H1 (cell line): ENCODE measurements around the gene CALML4. TPM values are rescaled to one million over a fixed set of nuclear protein-coding genes. Genes with fewer than 3 reads are reported as not detected.
A peak's percentile ranks its signal among the peaks of the same experiment; 100 is the strongest.
"Not testable (repeated sequence)": the region's sequence is repeated elsewhere in the genome, so short reads cannot be mapped to it uniquely, and the experiment has no call there.

Experiments
- CTCF ChIA-PET: fragments of 300-600 bp; sonication (Branson Sonifier 250); formaldehyde crosslinking; loops from one replicate; lab custom pipeline; 2021; ENCODE audit not compliant: partially characterized antibody; lab: Charles Lee
- POLR2A ChIA-PET: fragments of 300-600 bp; sonication (Branson Sonifier 250); formaldehyde crosslinking; loops from one replicate; lab custom pipeline; 2021; ENCODE audit warnings: inconsistent platforms; ENCODE audit not compliant: partially characterized antibody; lab: Charles Lee
- DNase-seq, 2 experiments: peaks; one replicate each; pipeline versions ENCODE4 v3.0.0 to v3.0.0-alpha.2; 2010 to 2022; ENCODE audit warnings: low spot score in 2 of 2, low read depth in 1 of 2, mixed read lengths in 1 of 2
- FAIRE-seq: peaks from 2 replicates; lab custom pipeline; 2011; peaks lifted over from hg19 to GRCh38; lab: Jason Lieb, UNC
- H2AFZ ChIP-seq: 2 replicates; pipeline ENCODE4 v1.8.1; 2012; ENCODE audit warnings: low read length, inconsistent platforms
- H2AK5ac ChIP-seq: 2 replicates; pipeline ENCODE4 v1.6.1; 2013; ENCODE audit warnings: low read depth, low read length
- H2BK120ac ChIP-seq: replicated peaks from 2 replicates; pipeline ENCODE3; 2013; ENCODE audit warnings: low read depth, low read length, inconsistent platforms
- H2BK12ac ChIP-seq: 2 replicates; pipeline ENCODE4 v1.6.1; 2013; ENCODE audit warnings: low read depth, low read length
- H2BK15ac ChIP-seq: 2 replicates; pipeline ENCODE4 v1.6.1; 2013; ENCODE audit warnings: low read length
- H2BK20ac ChIP-seq: 2 replicates; pipeline ENCODE4 v1.6.1; 2013; ENCODE audit warnings: low read length
- H2BK5ac ChIP-seq: 2 replicates; pipeline ENCODE4 v1.6.1; 2013; ENCODE audit warnings: low read depth, low read length
- H3K14ac ChIP-seq: 2 replicates; pipeline ENCODE4 v1.6.1; 2013; ENCODE audit warnings: inconsistent platforms; ENCODE audit not compliant: insufficient read length
- H3K18ac ChIP-seq: 2 replicates; pipeline ENCODE4 v1.6.1; 2013; ENCODE audit warnings: low read length; ENCODE audit errors: extremely low read depth
- H3K23ac ChIP-seq: 2 replicates; pipeline ENCODE4 v1.6.1; 2013; ENCODE audit warnings: inconsistent platforms; ENCODE audit not compliant: insufficient read length
- H3K23me2 ChIP-seq: 2 replicates; pipeline ENCODE4 v1.6.1; 2013; ENCODE audit warnings: low read depth, low read length
- H3K27ac ChIP-seq: 2 replicates; pipeline ENCODE4 v1.6.1; 2011; ENCODE audit warnings: low read depth, low read length, inconsistent platforms
- H3K27me3 ChIP-seq, 4 experiments: replicated peaks in 1 of 4; 1 replicate in 1 of 4; 2 replicates in 3 of 4; pipeline versions ENCODE4 v1.6.1 to v1.8.1; 2011 to 2013; ENCODE audit warnings: low read length in 3 of 4, mild to moderate bottlenecking in 3 of 4, inconsistent platforms in 2 of 4, mixed read lengths in 2 of 4, moderate library complexity in 1 of 4; ENCODE audit not compliant: control insufficient read depth in 3 of 4, insufficient read depth in 3 of 4; ENCODE audit errors: extremely low read depth in 1 of 4
- H3K36me3 ChIP-seq, 4 experiments: 2 replicates each; pipeline versions ENCODE4 v1.6.1 to v1.8.1; 2011 to 2013; ENCODE audit warnings: mild to moderate bottlenecking in 4 of 4, low read length in 3 of 4, moderate library complexity in 2 of 4, control low read depth in 1 of 4, inconsistent platforms in 1 of 4; ENCODE audit not compliant: insufficient read depth in 4 of 4, control insufficient read depth in 2 of 4
- H3K4ac ChIP-seq: replicated peaks from 2 replicates; pipeline ENCODE3; 2013; ENCODE audit warnings: low read length, low read depth, mixed read lengths, inconsistent platforms; ENCODE audit not compliant: insufficient read length
- H3K4me1 ChIP-seq, 4 experiments: replicated peaks in 1 of 4; 1 replicate in 1 of 4; 2 replicates in 3 of 4; pipeline versions ENCODE4 v1.6.1 to v1.8.1; 2011 to 2013; ENCODE audit warnings: low read length in 3 of 4, inconsistent platforms in 2 of 4, mixed read lengths in 1 of 4; ENCODE audit not compliant: insufficient read depth in 4 of 4, control insufficient read depth in 3 of 4
- H3K4me2 ChIP-seq, 2 experiments: 2 replicates each; pipeline versions ENCODE4 v1.6.1 to v1.8.1; 2011 to 2013; ENCODE audit warnings: low read depth in 2 of 2, low read length in 2 of 2, control low read depth in 1 of 2, inconsistent platforms in 1 of 2, mild to moderate bottlenecking in 1 of 2; ENCODE audit not compliant: insufficient read depth in 1 of 2
- H3K4me3 ChIP-seq, 4 experiments: fragments of 200-600, 300-600 bp in 1 of 4; sonication (generic), shearing (Covaris generic), sonication (Bioruptor Twin) in 1 of 4; 2 replicates each; pipeline versions ENCODE4 v1.5.1 to v1.8.1; 2011 to 2016; ENCODE audit warnings: low read length in 4 of 4, low read depth in 3 of 4, control low read depth in 2 of 4, inconsistent platforms in 2 of 4, mild to moderate bottlenecking in 2 of 4, mixed read lengths in 1 of 4, moderate library complexity in 1 of 4; ENCODE audit not compliant: insufficient read depth in 2 of 4; ENCODE audit errors: extremely low read depth in 1 of 4
- H3K56ac ChIP-seq: replicated peaks from 2 replicates; pipeline ENCODE3; 2013; ENCODE audit warnings: low read depth, mild to moderate bottlenecking, mixed read lengths, low read length, inconsistent platforms; ENCODE audit not compliant: insufficient read length
- H3K79me1 ChIP-seq: 2 replicates; pipeline ENCODE4 v1.6.1; 2013; ENCODE audit warnings: low read depth, low read length, control low read depth
- H3K79me2 ChIP-seq, 2 experiments: 2 replicates each; pipeline versions ENCODE4 v1.6.1 to v1.8.1; 2012 to 2013; ENCODE audit warnings: low read length in 2 of 2, mild to moderate bottlenecking in 2 of 2, inconsistent platforms in 1 of 2; ENCODE audit not compliant: insufficient read depth in 2 of 2, control insufficient read depth in 1 of 2
- H3K9ac ChIP-seq, 4 experiments: replicated peaks in 1 of 4; 1 replicate in 1 of 4; 2 replicates in 3 of 4; pipeline versions ENCODE4 v1.6.1 to v1.8.1; 2011 to 2013; ENCODE audit warnings: low read depth in 3 of 4, low read length in 3 of 4, control low read depth in 2 of 4, mild to moderate bottlenecking in 2 of 4, moderate library complexity in 2 of 4, inconsistent platforms in 1 of 4; ENCODE audit errors: extremely low read depth in 1 of 4
- H3K9me3 ChIP-seq, 2 experiments: 2 replicates each; pipeline versions ENCODE4 v1.6.1 to v1.8.1; 2012 to 2013; ENCODE audit warnings: mild to moderate bottlenecking in 2 of 2, moderate library complexity in 2 of 2, control low read depth in 1 of 2, inconsistent platforms in 1 of 2, low read depth in 1 of 2, low read length in 1 of 2, mixed read lengths in 1 of 2; ENCODE audit not compliant: insufficient read depth in 2 of 2
- H4K20me1 ChIP-seq, 2 experiments: replicated peaks in 1 of 2; 2 replicates each; pipeline versions ENCODE3 to v1.8.1; 2011 to 2013; ENCODE audit warnings: inconsistent platforms in 2 of 2, low read length in 2 of 2, mild to moderate bottlenecking in 1 of 2; ENCODE audit not compliant: insufficient read depth in 2 of 2, control insufficient read depth in 1 of 2
- H4K5ac ChIP-seq: 2 replicates; pipeline ENCODE4 v1.6.1; 2013; ENCODE audit warnings: low read length, low read depth, mixed read lengths, inconsistent platforms; ENCODE audit not compliant: insufficient read length
- H4K8ac ChIP-seq: 2 replicates; pipeline ENCODE4 v1.8.0; 2013; ENCODE audit warnings: mild to moderate bottlenecking, moderate library complexity, low read length, inconsistent platforms; ENCODE audit not compliant: insufficient read depth; ENCODE audit errors: extremely low read depth
- H4K91ac ChIP-seq: replicated peaks from 2 replicates; pipeline ENCODE3; 2013; ENCODE audit warnings: low read length, mixed read lengths, inconsistent platforms; ENCODE audit not compliant: insufficient read length
- WGBS, 2 experiments: shearing (Covaris generic) in 1 of 2; methylation state at CpG; one replicate each; pipeline versions ENCODE4 v1.1.6 to v1.1.7; 2013 to 2015; ENCODE audit warnings: low lambda C conversion rate in 2 of 2, mixed read lengths in 2 of 2, inconsistent platforms in 1 of 2, low coverage in 1 of 2, missing lambda C conversion rate in 1 of 2; ENCODE audit not compliant: insufficient replicate concordance in 2 of 2, insufficient coverage in 1 of 2, insufficient read length in 1 of 2; ENCODE audit errors: extremely low coverage in 1 of 2, missing lambda C conversion rate in 1 of 2; 5-methylcytosine and 5-hydroxymethylcytosine counted together
- polyA plus RNA-seq, 7 experiments: library from polyadenylated mRNA; depleted of rRNA in 3 of 7; stranded (reverse) in 5 of 7; unstranded in 2 of 7; fragments of >200 nt in 5 of 7; fragments of 200-250 nt in 2 of 7; gene quantifications; 1 replicate in 5 of 7; 2 replicates in 1 of 7; 4 replicates in 1 of 7; pipeline versions ENCODE4 v1.2.1 to v1.2.3, GENCODE V29; 2011 to 2013; ENCODE audit warnings: missing spikeins in 2 of 7, mixed read lengths in 2 of 7
- total RNA-seq: library from RNA; stranded (reverse); fragmentation: NEBNext Ultra II Directional; extraction: Animal tissue kit (Norgen Biotek cat#: 25700); gene quantifications from 2 replicates; pipeline ENCODE4 v1.2.1, GENCODE V29; 2021

CALML4 gene
- total and polyA plus RNA-seq, 2 of the 8 experiments (the other 6 are each of a cell fraction or from before 2014, with no cell fraction given) = 3.8 to 12.5 TPM

DNA sequence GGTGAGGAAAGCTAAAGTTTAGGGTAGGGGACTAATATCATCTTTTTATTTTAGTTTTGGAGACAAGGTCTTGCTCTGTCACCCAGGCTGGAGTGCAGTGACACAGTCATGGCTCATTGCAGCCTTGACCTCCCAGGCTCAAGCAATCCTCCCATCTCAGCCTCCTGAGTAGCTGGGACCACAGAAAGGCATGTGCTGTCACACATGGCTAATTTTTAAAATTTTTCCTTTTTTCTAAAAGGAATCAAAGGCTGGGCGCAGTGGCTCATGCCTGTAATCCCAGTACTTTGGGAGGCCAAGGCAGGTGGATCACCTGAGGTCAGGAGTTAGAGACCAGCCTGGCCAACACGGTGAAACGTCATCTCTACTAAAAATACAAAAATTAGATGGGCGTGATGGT, 20.3 kb upstream of the CALML4 start:
- not testable (repeated sequence) for H4K5ac ChIP-seq, H3K56ac ChIP-seq, H2AFZ ChIP-seq, H3K27me3 ChIP-seq, H3K9ac ChIP-seq, H2BK15ac ChIP-seq, H3K4me2 ChIP-seq, H2BK12ac ChIP-seq, H4K91ac ChIP-seq, H2BK5ac ChIP-seq, H3K4me3 ChIP-seq, H2AK5ac ChIP-seq, H3K27ac ChIP-seq, H2BK20ac ChIP-seq, H3K18ac ChIP-seq, FAIRE-seq, H4K8ac ChIP-seq, H3K4ac ChIP-seq, H3K23ac ChIP-seq, H2BK120ac ChIP-seq, H3K14ac ChIP-seq, H4K20me1 ChIP-seq
- whole genome bisulfite sequencing, 2 experiments = 94% methylated on average over 4 of the region's 4 CpGs; no CpG with 5 or more reads in 1 of the 2 experiments
- peaks cover 0 to 16% (median 4%) of the 10 kb centered on the region in 4 experiments; a peak in 4 of 8 replicates for H3K36me3 ChIP-seq
- ChIA-PET POLR2A (interaction anchor here (1.3 to 2.2 kb wide), 2 partner anchors 11 to 73 kb away, joined by 4 to 6 read pairs; no protein-coding TSS in a partner anchor), CTCF (interaction anchor here (0.7 to 1.4 kb wide), 2 partner anchors 27 to 190 kb away, joined by 3 read pairs; no protein-coding TSS in a partner anchor)
- H3K79me2 ChIP-seq = peaks cover 31 to 64% of the 10 kb centered on the region in 2 experiments
- H3K4me1 ChIP-seq = peaks cover 7 to 14% (median 11%) of the 10 kb centered on the region in 4 experiments
- peaks cover 13% of the 10 kb centered on the region for H3K23me2 ChIP-seq
- H3K79me1 ChIP-seq = peaks cover 29% of the 10 kb centered on the region
- H3K9me3 ChIP-seq = peaks cover 0 to 15% of the 10 kb centered on the region in 2 experiments; a peak in 2 of 4 replicates
- peak in 1 of 2 experiments; percentile 22 for DNase-seq
